HG03469 (cell line): ENCODE measurements around the gene KATNB1.

Experiments used
- ATAC-seq: cut with Tn5 transposase; IDR thresholded peaks from one replicate; pipeline ENCODE4 v1.9.1; 2021; ENCODE audit warnings: mild to moderate bottlenecking, moderate library complexity, moderate number of reproducible peaks; ENCODE audit not compliant: unreplicated experiment

The KATNB1 gene

GRCh38 chr16:57735755-57736418, at the start of gene KATNB1:
KATNB1 (plus strand) TSS chr16:57735770; CDS start chr16:57737244, 1,474 bp downstream.
- no peak for ATAC-seq

GRCh38 chr16:57686577-57686976, 49.0 kb upstream of the KATNB1 start:
- ATAC-seq = no peak

- ATAC-seq = no peak
Measured at GRCh38 chr16:57687363-57687929, 48.1 kb upstream of the KATNB1 start.

- ATAC-seq = no peak
Measured at GRCh38 chr16:57688487-57688986, 47.0 kb upstream of the KATNB1 start.

GRCh38 chr16:57688987-57689761, 46.4 kb upstream of the KATNB1 start:
- no peak for ATAC-seq

GRCh38 chr16:57689762-57690558, 45.6 kb upstream of the KATNB1 start:
- peak; percentile 46 for ATAC-seq

- no peak for ATAC-seq
Measured at GRCh38 chr16:57690782-57691471, 44.6 kb upstream of the KATNB1 start.

GRCh38 chr16:57692636-57693035, 42.9 kb upstream of the KATNB1 start:
- ATAC-seq = no peak

- ATAC-seq = no peak
Measured at GRCh38 chr16:57693550-57693949, 42.0 kb upstream of the KATNB1 start.

- no peak for ATAC-seq
Measured at GRCh38 chr16:57694231-57694724, 41.3 kb upstream of the KATNB1 start.

- no peak for ATAC-seq
Measured at GRCh38 chr16:57694725-57695679, 40.6 kb upstream of the KATNB1 start, which contains the start of gene DRC7. DRC7 (plus strand) TSS chr16:57694806; CDS start chr16:57697950, 3,144 bp downstream.

GRCh38 chr16:57695680-57696069, 39.9 kb upstream of the KATNB1 start:
- no peak for ATAC-seq

GRCh38 chr16:57696240-57696639, 39.3 kb upstream of the KATNB1 start:
- ATAC-seq = no peak

GRCh38 chr16:57697896-57698537, 37.6 kb upstream of the KATNB1 start:
- no peak for ATAC-seq

- no peak for ATAC-seq
Measured at GRCh38 chr16:57698812-57699405, 36.7 kb upstream of the KATNB1 start.

GRCh38 chr16:57699481-57699880, 36.1 kb upstream of the KATNB1 start:
- ATAC-seq = no peak

- no peak for ATAC-seq
Measured at GRCh38 chr16:57699899-57700298, 35.7 kb upstream of the KATNB1 start.
